Eye (tissue), 1 donor: Measurements from ENCODE around the gene RHOC.
"Not testable (repeated sequence)": the region's sequence is repeated elsewhere in the genome, so short reads cannot be mapped to it uniquely, and the experiment has no call there.

Experiments
- DNase-seq: peaks from one replicate; pipeline ENCODE4 v3.0.0-alpha.2; 2015

The RHOC gene

DNA sequence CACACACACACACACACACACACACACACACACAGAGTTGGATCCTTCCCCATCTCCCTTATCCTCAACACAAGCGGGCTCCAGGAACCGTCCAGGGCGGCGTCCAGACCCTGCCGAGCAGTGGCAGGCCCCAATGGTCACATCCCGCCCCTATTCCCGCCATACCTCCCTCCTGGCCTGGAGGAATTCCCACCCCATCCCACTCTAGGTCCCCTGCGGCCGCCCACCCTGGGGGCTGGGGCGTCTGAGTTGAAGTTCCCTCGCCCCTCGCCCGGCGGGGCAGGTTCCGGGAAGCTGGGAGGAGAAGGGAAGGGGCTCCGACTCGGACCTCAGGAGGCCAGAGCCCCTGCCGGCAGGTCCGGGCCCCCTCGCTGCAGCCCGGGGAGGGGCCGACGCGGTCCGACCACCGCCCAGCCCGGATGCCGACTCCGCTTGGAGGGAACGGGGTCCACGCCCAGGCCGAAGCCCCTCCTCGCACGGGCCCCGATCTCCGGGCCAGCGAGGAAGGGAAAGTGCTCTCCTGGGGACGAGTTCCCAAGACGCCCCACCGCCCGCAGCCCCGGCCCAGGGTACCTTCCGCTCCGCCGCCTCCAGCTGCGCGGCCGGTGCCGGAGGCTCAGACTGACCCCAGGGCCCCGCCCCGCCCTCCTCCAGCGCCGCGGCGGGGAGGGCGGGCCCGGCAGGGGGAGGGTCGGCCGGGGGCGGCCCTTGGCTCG is at the start of gene RHOC:
TSS of gene RHOC (minus strand) at position 623 of the 716 bp plus-strand sequence. CDS start 3,328 bp downstream, outside the sequence.
- peak; percentile 80 for DNase-seq

DNA sequence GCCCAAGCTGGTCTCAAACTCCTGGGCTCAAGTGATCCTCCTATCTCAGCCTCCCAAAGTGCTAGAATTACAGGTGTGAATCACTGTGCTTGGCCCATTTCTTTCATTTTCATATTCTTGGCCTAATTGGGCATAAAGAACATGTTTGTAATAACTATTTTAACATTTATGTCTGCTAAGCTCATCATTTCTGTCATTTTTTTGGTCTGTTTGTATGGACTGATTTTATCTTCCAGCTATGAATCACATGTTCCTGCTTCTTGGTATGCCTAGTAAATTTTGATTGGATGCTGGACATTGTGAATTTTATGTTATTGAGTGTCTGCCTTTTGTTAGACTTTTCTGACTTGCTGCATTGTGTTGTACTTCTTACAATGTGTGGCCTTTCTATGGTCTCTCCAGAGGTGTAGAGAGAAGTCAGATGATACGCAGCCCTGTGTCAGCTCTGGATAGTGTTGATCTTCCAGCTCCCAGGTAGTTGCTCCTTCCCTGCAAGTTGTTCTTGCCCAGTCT is 47.2 kb upstream of the RHOC start:
- DNase-seq: no peak

DNA sequence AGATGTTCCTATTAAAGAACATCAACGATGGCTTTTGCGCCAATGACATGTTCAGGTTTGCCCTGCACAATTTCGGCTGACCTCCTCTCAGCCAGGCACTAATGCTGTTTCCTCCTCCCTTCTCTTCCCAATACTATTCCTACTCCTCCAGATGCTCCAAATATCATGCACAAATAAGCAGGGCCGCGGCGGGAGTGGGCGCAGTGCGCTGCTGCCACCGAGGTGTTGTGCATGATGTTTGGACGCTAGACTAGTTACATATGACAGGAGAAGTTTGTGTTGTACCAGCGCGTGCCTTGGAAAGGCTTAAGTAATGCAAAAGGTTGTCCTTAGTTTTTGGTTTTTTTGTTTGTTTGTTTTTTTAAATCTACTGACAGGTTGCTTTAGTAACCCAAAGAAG is 41.5 kb upstream of the RHOC start:
- no peak for DNase-seq

DNA sequence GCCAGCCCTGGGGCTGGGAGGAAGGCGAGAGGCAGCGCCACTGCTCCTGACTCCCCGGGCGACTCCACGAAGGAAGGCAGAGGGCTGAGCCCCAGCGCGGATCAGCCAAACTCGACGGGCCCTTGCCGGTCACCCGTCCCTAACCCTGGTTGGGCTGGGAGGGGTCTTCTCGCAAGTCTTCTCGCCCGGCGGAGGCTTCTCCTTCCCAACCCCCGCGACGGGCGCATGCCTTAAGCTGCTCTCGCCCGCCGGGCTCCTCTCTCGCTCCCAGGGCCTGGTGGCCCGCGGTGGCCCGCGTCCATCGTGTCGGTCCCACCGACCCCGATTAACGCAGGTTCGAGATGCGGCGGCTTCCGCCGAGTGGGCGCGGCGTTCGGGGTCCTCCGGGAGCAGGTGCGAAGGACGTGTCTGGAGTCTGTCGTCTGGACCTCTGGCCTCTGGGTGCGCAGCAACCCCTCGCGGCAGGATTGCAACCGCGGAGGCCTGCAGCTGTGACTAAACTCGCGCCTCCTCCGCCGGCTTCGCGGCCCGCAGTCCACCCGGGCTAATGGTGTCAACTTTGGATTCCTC is 37.2 kb upstream of the RHOC start:
- peak; percentile 77 for DNase-seq

DNA sequence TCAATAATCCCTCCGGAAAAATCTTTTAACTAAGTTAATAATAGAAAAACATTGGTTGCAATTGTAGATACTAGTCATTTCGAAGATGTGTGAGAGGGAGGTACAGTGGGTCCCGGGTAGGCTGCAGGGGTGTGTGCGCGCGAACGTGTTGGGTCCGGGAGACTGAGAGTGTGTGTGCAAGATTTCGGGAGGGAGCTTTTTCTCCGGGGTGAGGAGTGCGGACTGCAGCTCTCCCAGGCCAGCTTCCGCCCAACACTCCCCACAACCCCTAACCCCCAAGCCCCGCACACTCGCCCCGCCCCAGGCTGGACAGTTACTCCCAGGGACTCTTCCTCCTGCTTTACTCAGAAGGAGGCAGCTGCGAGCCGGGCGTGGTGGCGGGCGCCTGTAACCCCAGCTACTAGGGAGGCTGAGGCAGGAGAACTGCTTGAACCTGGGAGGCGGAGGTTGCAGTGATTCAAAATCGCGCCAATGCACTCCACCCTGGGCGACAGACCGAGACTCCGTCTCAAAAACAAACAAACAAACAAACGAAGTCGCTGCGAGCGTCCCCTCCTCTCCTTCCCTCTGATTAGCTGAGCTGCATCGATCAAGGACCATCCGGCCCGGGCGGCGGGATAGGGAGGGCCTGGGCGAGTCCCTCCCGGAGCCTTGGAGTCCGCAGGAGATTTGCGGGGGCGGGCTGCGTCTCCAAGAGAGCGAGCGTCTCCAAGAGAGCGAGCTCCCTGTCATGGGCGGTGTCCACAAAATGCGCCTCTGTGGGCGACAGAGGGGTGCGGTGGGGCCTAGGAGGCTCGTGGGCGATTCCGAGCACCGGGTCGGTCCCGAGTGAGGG is 36.5 kb upstream of the RHOC start:
- peak; percentile 56 for DNase-seq

DNA sequence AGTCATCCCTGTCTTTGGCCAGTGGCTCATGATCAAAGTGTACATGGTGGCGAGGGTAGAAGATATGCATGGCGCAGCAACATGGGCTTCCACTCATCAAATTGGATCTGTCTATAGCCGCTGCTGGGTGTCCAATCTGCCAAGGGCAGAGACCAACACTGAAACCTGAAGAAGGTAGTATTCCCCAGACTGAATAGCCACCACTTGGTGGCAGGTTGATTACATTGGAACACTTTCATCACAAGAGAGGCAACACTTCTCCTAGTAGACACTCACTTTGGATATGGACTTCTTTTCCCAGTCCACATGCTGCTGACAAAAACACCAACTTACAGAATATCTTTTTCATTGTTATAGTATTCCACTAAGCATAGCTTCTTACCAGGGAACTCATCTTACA is 30.6 kb upstream of the RHOC start:
- no peak for DNase-seq

DNA sequence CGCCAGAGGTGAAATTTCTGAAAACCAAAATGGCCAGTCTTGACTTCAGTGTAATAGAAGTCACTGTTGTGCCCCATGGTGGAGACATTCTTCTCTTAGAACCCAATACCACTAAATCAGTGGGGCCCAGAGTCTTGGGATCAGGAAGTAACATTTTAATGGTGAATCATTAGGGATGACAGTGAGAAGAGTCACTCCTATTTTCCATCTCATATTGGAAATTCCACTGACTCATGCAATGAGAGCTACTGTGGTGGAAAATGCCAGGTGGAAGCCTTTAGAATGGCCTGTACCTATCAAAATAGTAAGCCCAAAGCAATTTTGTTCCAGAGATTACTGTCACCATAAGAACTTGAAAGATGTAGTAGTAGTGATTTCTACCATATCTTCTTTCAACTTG is 28.8 kb upstream of the RHOC start:
- DNase-seq: no peak

DNA sequence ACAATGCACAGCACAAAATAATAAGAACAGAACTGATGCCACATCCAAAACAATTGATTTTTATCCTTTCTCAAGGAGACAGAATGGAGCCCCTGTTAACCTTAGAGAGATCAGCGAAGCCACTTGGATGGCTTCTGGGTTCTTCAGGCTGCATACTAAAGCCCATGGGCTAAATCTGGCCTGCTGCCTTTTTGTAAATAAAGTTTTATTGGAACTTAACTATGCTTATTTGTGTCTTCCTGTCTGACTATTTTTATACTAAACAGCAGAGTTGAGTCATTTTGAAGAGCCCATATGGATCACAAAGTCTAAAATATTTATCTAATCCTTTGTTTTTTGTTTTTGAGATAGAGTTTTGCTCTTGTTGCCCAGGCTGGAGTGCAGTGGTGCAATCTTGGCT is 24.5 kb upstream of the RHOC start:
- DNase-seq: no peak

DNA sequence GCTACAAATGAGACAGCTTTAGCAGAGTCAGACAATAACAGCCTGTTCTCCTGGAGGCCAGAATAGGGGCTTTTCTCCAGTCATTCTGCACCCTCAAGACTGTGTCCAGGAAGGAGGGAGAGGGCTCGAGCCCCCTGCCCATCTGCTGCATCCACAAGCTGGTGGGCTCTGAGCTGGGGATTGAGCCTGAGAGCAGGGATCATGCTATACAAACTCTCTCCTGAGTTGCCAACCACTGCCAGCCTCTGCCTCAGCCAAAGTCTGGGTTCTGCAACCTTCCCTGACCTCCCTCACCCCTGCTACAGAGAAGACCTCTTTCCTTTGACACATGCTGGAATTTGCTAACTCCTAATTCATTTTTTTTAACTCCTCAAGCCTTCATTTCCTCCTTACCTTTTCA is 23.0 kb upstream of the RHOC start:
- no peak for DNase-seq

DNA sequence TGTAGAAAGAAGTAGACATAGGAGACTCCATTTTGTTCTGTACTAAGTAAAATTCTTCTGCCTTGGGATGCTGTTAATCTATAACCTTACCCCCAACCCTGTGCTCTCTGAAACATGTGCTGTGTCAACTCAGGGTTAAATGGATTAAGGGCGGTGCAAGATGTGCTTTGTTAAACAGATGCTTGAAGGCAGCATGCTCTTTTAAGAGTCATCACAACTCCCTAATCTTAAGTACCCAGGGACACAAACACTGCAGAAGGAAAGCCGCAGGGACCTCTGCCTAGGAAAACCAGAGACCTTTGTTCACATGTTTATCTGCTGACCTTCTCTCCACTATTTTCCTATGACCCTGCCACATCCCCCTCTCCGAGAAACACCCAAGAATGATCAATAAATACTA is 22.1 kb upstream of the RHOC start:
- DNase-seq: not testable (repeated sequence)

DNA sequence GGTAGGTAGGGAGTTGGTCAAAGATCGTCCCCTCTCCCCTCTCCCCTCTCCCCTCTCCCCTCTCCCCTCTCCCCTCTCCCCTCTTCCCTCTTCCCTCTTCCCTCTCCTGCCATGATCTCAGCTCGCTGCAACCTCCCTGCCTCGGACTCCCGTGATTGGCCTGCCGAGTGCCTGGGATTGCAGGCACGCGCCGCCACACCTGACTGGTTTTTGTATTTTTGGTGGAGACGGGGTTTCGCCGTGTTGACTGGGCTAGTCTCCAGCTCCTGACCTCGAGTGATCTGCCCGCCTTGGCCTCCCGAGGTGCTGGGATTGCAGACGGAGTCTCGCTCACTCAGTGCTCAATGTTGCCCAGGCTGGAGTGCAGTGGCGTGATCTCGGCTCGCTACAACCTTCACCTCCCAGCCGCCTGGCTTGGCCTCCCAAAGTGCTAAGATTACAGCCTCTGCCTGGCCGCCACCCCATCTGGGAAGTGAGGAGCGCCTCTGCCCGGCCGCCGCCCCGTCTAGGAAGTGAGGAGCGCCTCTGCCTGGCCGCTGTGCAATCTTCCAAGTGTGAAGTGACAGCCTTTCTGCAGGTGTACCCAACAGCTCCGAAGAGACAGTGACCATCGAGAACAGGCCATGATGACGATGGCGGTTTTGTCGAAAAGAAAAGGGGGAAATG is 21.5 kb upstream of the RHOC start:
- DNase-seq: not testable (repeated sequence)

DNA sequence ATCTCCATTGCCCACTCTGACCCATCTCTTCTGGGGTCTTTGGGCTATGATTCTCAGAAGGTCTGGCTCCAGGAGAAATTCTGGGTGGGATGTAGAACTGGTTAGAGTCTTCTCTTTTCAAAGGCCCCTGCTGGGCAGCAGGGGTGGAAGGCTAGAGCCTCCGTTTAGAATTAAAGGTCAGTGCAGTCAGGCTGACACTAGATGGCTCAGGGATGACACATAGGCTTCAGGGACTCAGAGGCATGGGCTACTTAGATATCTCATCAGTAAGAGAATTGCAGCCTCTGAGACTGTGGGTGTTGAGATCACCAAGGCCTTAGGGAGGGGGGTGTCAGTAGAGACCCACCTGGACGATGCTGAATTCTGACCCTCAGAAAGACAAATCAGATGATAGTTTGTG is 20.8 kb upstream of the RHOC start:
- no peak for DNase-seq

DNA sequence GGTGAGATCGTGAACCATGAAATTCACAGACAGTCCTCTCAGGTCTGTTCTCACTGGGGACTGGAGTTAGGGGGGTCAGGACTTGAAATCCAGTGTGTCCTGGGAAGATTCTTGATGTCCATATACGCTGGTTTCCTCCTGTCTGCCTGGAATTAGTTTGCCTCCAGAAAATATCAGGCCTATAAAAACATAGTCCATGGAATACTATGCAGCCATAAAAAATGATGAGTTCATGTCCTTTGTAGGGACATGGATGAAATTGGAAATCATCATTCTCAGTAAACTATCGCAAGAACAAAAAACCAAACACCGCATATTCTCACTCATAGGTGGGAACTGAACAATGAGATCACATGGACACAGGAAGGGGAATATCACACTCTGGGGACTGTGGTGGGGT is 17.3 kb upstream of the RHOC start:
- not testable (repeated sequence) for DNase-seq

DNA sequence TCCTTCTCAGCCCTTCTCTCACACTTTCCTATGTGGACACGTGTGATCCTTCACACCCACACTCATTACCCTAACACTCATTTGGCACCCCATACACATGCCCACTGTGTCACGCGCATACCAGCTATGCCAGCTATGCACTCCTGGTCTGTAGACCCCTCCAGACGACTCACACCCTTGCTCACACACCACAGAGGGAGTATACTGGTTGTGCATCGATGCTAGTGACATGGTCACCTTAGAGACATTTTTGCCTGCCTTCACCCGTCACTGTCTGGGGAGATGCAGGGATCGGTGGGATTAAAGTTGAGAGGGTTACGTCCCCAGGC is 16.5 kb upstream of the RHOC start:
- DNase-seq: no peak

DNA sequence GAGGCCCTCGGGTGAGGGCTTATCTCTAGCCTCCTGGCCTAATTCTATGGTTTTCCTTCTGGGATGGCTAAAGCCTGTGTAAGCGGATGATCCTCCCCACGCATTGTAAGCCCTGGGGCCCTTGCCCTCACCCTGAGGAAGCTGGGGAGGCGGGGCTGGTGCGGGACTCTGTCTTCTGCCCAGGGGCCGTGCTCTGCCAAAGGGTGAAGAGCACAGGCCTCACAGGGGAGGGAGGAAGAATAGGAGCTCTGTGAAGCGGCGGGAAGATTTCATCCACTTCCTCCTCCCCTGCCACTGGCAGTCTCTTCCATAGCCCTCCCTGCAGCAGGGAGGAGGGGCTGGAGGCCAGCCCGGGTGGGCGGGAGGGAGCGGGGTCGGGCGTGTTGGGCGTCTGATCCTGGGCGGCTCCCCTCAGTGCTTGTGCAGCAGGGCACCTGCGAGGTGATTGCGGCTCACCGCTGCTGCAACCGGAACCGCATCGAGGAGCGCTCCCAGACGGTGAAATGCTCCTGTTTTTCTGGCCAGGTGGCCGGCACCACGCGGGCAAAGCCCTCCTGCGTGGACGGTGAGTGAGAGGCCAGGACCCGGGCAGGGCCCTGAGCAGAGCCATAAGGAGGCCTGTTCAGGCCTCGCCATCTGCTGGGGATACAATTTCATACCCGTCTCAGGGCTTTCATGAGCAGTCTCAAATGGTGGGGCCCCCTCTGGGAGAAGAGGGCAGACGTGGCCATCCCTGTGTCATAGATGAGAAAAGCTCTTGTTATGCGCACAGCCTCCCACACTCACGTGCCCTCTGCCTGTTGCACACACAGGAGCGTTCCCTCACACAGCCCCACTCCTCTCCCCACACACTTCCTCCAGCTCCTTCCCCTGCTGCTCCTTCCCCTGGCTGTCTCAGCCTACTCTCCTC is 15.9 kb upstream of the RHOC start:
- peak; percentile 67 for DNase-seq

DNA sequence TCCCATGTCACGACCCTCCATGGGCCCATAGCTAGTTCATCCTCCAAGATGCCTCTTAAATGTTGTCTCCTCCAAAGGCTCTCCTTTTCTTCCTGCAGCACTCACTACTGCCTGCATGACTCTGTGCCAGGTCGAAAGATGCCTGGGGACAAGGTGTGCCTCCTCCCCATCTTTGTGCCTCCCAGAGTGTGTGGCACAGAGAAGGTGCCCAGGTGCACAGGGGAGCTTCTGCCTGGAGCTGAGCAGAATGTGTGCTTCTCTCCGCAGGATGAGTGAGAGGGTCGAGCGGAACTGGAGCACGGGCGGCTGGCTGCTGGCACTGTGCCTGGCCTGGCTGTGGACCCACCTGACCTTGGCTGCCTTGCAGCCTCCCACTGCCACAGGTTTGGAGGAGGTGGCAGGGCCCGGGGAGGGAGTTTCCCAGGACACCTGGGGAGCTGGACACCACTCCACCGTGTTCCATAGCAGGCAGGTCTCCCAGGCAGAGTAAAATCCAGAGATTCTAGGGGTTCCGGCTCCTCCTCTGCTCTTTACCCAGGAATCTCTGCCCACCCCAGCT is 15.1 kb upstream of the RHOC start:
- no peak for DNase-seq

DNA sequence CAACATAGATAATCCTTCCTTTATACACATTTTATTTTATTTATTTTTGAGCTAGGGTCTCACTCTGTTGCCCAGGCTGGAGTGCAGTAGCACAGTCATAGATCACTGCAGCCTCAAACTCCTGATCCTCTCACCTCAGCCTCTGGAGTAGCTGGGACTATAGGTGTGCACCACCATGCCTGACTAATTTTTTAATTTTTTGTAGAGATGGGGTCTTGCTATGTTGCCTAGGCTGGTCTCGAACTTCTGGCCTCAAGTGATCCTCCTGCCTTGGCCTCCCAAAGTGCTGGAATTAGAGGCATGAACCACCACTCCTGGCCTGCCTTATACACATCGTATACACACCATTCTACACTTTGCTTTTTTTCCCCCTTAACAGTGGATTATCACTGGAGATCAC is 14.4 kb upstream of the RHOC start:
- DNase-seq: not testable (repeated sequence)

DNA sequence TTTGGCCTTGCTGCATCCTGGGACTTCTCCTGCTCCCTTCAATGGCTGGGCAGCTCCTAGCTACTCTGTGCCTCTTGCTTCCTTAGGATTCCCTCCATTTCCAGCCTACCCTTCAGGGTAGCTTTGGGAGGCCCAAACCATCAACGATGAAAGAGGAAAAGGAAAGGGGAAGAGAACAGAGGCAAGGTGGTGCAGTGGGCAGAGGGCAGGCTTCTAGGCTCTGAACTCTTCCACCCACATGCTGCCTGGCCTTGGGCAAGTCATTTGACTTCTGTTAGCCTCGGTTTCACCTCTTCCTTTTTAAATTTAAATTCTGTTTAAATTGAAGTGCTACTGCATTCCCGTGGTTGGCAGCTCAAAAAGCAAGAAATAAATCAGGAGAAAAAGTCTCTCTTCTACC is 13.9 kb upstream of the RHOC start:
- no peak for DNase-seq

DNA sequence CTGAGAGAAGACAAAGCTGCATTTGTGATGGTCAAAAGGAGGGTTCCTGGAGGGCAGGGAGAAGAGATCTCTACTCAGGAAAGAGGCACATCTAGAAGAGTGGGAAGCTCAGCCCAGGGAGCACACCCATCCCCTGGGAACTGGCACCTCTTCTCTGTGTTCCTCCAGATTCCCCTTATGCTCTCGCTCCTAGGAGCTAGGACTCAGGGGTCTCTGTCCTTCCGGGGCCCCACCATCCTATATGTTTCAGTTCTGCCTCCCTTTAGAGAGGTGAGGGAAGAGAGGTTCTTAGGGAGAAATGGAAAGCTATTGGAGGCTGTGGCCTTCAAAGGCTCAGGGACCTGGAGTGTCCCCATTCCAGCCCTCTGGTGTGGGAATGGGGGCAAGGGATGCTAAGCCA is 12.8 kb upstream of the RHOC start:
- no peak for DNase-seq

DNA sequence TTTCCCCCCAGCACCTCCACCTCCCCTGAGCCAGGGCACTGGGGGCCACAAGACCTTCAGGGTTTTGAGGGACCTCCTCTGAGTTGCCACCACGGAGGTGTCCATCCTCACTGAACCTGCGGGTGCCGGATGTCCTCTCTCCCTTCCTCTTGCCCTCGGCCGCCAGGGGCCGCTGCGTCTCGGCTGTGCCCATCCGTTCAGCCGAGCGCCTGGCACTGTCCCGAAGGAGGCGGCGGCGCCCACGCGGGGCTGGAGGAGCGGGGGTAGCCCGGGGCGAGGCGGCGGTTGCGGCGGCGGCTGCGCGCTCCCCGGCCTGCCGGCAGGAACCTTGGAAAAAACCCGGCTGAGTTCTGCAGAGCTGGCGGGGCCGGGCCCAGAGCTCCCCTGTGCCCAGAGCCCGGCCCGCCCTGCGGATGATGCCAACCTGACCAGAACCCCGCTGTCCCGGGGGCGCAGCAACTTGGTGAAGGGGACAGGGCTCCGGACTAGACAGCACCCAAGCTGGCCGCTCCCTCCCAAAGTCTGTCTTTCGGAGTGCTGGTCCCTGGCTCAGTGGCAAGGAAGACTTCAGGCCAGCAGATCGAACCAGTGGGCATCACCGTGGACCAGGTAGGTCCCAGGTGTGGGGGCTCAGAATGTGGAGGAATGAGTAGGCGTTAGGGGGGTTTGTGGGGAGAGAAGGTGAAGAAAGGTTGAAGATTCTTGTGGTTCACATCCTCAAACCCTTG is 11.9 kb upstream of the RHOC start:
- DNase-seq: peak; percentile 86

DNA sequence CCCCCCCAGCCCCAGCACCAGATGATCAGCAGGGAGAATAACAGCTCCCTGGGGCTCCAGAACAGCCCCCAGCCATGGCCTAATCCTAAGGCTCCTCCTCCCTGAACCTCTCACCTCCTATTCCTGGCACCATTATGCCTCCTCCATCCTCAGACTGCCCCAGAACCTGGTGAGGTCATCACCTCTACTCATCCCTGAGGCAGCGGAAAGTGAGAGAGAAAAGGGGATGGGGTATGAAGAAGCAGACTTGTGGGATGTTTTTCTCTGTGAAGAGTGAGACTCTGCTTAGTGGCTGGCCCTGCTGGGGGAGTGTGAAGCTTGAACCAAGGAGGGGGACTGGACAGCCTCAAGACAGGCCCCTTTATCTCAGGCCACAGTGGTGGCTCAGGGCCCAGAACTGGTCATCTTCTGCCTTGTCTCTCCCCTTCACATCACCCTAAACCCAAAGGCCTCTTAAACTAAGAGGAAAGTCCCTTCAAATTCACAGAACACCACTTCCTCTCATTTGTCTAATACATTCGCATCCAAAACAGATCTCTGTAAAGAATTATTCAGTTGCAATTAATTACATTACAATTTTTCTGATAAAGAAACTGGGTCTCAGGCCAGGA is 10.4 kb upstream of the RHOC start:
- DNase-seq: no peak
